GM21528 (cell line): ENCODE data around the gene EPHB2.

Source experiments
- ATAC-seq: cut with Tn5 transposase; IDR thresholded peaks from one replicate; pipeline ENCODE4 v1.9.1; 2021; ENCODE audit warnings: mild to moderate bottlenecking, moderate library complexity; ENCODE audit not compliant: unreplicated experiment, low FRiP score

Gene EPHB2

DNA sequence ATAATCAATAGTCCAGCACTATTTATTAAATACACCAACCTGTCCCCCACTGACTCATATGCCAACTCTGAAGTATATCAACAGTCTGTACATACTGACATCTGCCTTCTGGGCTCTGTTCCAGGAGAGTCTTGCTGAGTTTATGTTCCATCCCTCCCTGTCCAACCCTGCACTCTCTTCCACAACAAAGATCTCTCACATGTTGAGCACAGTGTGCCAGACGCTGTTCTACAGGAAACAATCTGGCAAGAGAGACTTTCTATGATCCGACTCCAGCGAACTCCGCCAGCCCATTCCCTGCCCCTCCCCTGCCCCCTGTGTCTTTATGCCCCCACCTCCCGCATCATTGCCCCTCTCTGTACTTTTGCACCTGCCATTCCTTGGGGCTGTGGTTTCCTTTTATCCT lies 258.7 kb downstream of the EPHB2 start:
- no peak for ATAC-seq

DNA sequence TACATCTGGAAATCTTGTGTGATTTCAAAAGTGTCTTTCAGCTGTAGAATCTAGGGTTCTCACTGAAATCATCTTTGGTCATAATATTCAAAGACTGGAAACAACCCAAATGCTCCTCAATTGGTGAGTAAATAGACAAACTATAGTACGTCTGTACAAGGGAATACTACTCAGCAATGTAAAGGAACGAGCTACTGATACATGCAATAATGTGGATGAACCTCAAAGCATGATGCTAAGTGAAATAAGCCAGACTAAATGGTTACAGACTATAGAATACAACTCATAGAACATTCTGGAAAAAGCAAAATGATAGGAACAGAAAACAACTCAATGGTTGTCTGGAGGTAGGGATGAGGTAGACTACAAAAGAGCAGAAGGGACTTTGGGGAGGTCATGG lies 259.5 kb downstream of the EPHB2 start:
- no peak for ATAC-seq
